ENCODE data around the gene NUP98.
"Not testable (repeated sequence)": the region's sequence is repeated elsewhere in the genome, so short reads cannot be mapped to it uniquely, and the experiment has no call there.

NUP98 gene

GRCh38 chr11:3817181-3817800 lies 19.9 kb upstream of the NUP98 start:
- DNase-seq (ENCODE audit: insufficient read length, low spot score) (no peak), FAIRE-seq (no peak)
- TF ChIP-seq CTCF (IDR thresholded peaks at IDR 0.05; ENCODE audit: insufficient read depth, missing control alignments): no peak

- FAIRE-seq (no peak), DNase-seq (ENCODE audit: insufficient read length, low spot score) (no peak)
- TF ChIP-seq CTCF (IDR thresholded peaks at IDR 0.05; ENCODE audit: insufficient read depth, missing control alignments): no peak
Observed at GRCh38 chr11:3816673-3817072, 19.3 kb upstream of the NUP98 start.

- no peak for FAIRE-seq
- no peak for TF ChIP-seq CTCF (IDR thresholded peaks at IDR 0.05; ENCODE audit: insufficient read depth, missing control alignments)
- no peak for DNase-seq (ENCODE audit: insufficient read length, low spot score)
Observed at GRCh38 chr11:3815845-3816244, 18.5 kb upstream of the NUP98 start.

GRCh38 chr11:3814832-3815231 lies 17.5 kb upstream of the NUP98 start:
- not testable (repeated sequence) for FAIRE-seq; DNase-seq (ENCODE audit: insufficient read length, low spot score)

GRCh38 chr11:3810951-3811350 lies 13.6 kb upstream of the NUP98 start:
- DNase-seq (ENCODE audit: insufficient read length, low spot score) (no peak), FAIRE-seq (no peak)
- no peak for TF ChIP-seq CTCF (IDR thresholded peaks at IDR 0.05; ENCODE audit: insufficient read depth, missing control alignments)

- FAIRE-seq (no peak), DNase-seq (ENCODE audit: insufficient read length, low spot score) (no peak)
- no peak for TF ChIP-seq CTCF (IDR thresholded peaks at IDR 0.05; ENCODE audit: insufficient read depth, missing control alignments)
Observed at GRCh38 chr11:3810446-3810845, 13.1 kb upstream of the NUP98 start.

GRCh38 chr11:3809624-3809928 lies 12.2 kb upstream of the NUP98 start:
- no peak for DNase-seq (ENCODE audit: insufficient read length, low spot score)
- TF ChIP-seq CTCF (IDR thresholded peaks at IDR 0.05; ENCODE audit: insufficient read depth, missing control alignments): no peak
- FAIRE-seq: no peak
